Pancreas (tissue), 10 donors: ENCODE data around the gene ATP12A. TPM values are rescaled to one million over a fixed set of nuclear protein-coding genes. Genes with fewer than 3 reads are reported as not detected.
"Not testable (repeated sequence)": the region's sequence is repeated elsewhere in the genome, so short reads cannot be mapped to it uniquely, and the experiment has no call there.

Experiments used
- ATAC-seq, 4 donors: fragments of 200-7000 bp; cut with Tn5 transposase; one replicate each; pipeline versions ENCODE4 v1.8.0 to v1.9.1; 2020; ENCODE audit warnings: mild to moderate bottlenecking in 4 of 4, moderate library complexity in 4 of 4
- DNase-seq, 6 donors: peaks; one replicate each; pipeline ENCODE4 v3.0.0-alpha.2; 2020
- FAIRE-seq: peaks from 2 replicates; lab custom pipeline; 2012; peaks lifted over from hg19 to GRCh38; lab: Jason Lieb, UNC
- H3K27ac ChIP-seq, 4 donors: fragments of 200-600 bp; sonication (generic); 1 replicate in 3 of 4; 2 replicates in 1 of 4; pipeline versions ENCODE4 v1.5.0 to v1.8.0; 2020
- H3K27me3 ChIP-seq, 4 donors: fragments of 200-600 bp; one replicate each; pipeline ENCODE4 v1.8.0; 2021
- H3K36me3 ChIP-seq, 3 donors: fragments of 200-600 bp; sonication (generic) in 1 of 3; one replicate each; pipeline versions ENCODE4 v1.5.0 to v1.8.0; 2020 to 2021
- H3K4me1 ChIP-seq, 3 donors: fragments of 200-600 bp; one replicate each; pipeline ENCODE4 v1.8.0; 2021
- H3K4me3 ChIP-seq, 4 donors: fragments of 200-600 bp; sonication (generic) in 2 of 4; one replicate each; pipeline versions ENCODE4 v1.5.0 to v1.8.0; 2020 to 2021
- H3K9me3 ChIP-seq, 4 donors: fragments of 200-600 bp; one replicate each; pipeline ENCODE4 v1.8.0; 2021
- CTCF ChIP-seq, 4 donors: fragments of 200-600 bp; sonication (generic) in 3 of 4; IDR thresholded peaks; one replicate each; pipeline versions ENCODE4 v1.5.0 to v1.8.0; 2021; ENCODE audit warnings: antibody characterized with exemption in 4 of 4
- WGBS, 2 donors: extraction: QIAGEN DNeasy Blood & Tissue Kit; methylation state at CpG; one replicate each; pipeline ENCODE4 v1.1.7; 2013; 5-methylcytosine and 5-hydroxymethylcytosine counted together
- intact Hi-C, 3 donors: fragments of 100-400 bp; cut with DNase I; formaldehyde crosslinking; loops; one replicate each; pipeline versions ENCODE4 v1.11.1 to v1.14.2; 2022
- polyA plus RNA-seq, 2 donors: library from polyadenylated mRNA; stranded (reverse); fragments of 200-250 nt; gene quantifications; one replicate each; pipeline ENCODE4 v1.2.3, GENCODE V29; 2013
- total RNA-seq, 6 donors: library from RNA; stranded (reverse); fragmentation: NEBNext Ultra II Directional in 4 of 6; extraction: Animal tissue kit (Norgen Biotek cat#: 25700) in 4 of 6; gene quantifications; one replicate each; pipeline versions ENCODE4 v1.2.1 to v1.2.4, GENCODE V29; 2021 to 2023
- donor health status: healthy with polysubstance abuse.
- donor health status: DM: no; HTN: no; CAD: no; lungs with moderate emphysema.
- donor health status: DM: no; HTN: no; CAD: no.
- donor health status: control.
- donor health status: control.
- donor health status: Bipolar disorder and iron deficiency.
- donor health status: DM: yes; HTN: yes; CAD: no.
- donor health status: DM: no; HTN: no; CAD: no.
- donor health status: DM: no; HTN: no; CAD: no.
- donor health status: DM: yes; HTN: yes; CAD: no.

Gene ATP12A
- total and polyA plus RNA-seq, 8 donors = 0.05 to 0.06 TPM; not detected in 6

- Histone ChIP-seq H3K27me3 (no peaks in the 10 kb centered on the region), H3K4me1 (no peaks in the 10 kb centered on the region), H3K4me3 (no peak overlapping the region), H3K36me3 (no peaks in the 10 kb centered on the region), H3K27ac (no peak overlapping the region), H3K9me3 (no peaks in the 10 kb centered on the region)
- no peak for TF ChIP-seq CTCF (IDR thresholded peaks at IDR 0.05)
- WGBS, 2 donors = 63 to 77% methylated on average over 5 of the region's 5 CpGs
- ATAC-seq = no peak
- no peak for FAIRE-seq
- intact Hi-C loops = no loop called here
- no peak for DNase-seq
These were observed 45.2 kb downstream of the ATP12A start for GRCh38 chr13:24725379-24725778.

GRCh38 chr13:24727731-24728601 is 47.8 kb downstream of the ATP12A start:
- no peak overlapping the region for H3K4me3 ChIP-seq
- no peak overlapping the region for H3K27ac ChIP-seq
- ATAC-seq = peak; percentile 90 to 100 (median 96)
- 53 to 60% methylated on average over 24 of the region's 24 CpGs for WGBS, 2 donors
- peak; percentile 49 to 62 (median 56) for TF ChIP-seq CTCF (IDR thresholded peaks at IDR 0.05)
- no peaks in the 10 kb centered on the region for H3K36me3 ChIP-seq
- H3K4me1 ChIP-seq = no peaks in the 10 kb centered on the region
- peak in 4 of 6 donors; percentile 55 to 65 (median 60) for DNase-seq
- FAIRE-seq = no peak
- no peaks in the 10 kb centered on the region for H3K9me3 ChIP-seq
- intact Hi-C loops = no loop called here
- no peaks in the 10 kb centered on the region for H3K27me3 ChIP-seq

- H3K4me1 ChIP-seq, FAIRE-seq, H3K27me3 ChIP-seq, ATAC-seq, H3K4me3 ChIP-seq, H3K36me3 ChIP-seq, DNase-seq, H3K27ac ChIP-seq, intact Hi-C loops, H3K9me3 ChIP-seq: not testable (repeated sequence)
- 93 to 99% methylated on average over 4 of the region's 4 CpGs for WGBS, 2 donors
These were observed 50.8 kb downstream of the ATP12A start for GRCh38 chr13:24730873-24731567.

- no peaks in the 10 kb centered on the region for H3K4me1 ChIP-seq
- no peak for FAIRE-seq
- TF ChIP-seq CTCF (IDR thresholded peaks at IDR 0.05) = no peak
- H3K9me3 ChIP-seq = no peaks in the 10 kb centered on the region
- H3K4me3 ChIP-seq = no peak overlapping the region
- 62 to 73% methylated on average over 4 of the region's 4 CpGs for WGBS, 2 donors
- no peak for DNase-seq
- intact Hi-C loops = no loop called here
- no peaks in the 10 kb centered on the region for H3K27me3 ChIP-seq
- no peak overlapping the region for H3K27ac ChIP-seq
- no peaks in the 10 kb centered on the region for H3K36me3 ChIP-seq
- no peak for ATAC-seq
These were observed 54.7 kb downstream of the ATP12A start for GRCh38 chr13:24734950-24735349.

- FAIRE-seq (no peak), ATAC-seq (no peak), DNase-seq (no peak)
- intact Hi-C loops = no loop called here
- Histone ChIP-seq H3K4me1 (no peaks in the 10 kb centered on the region), H3K27me3 (no peaks in the 10 kb centered on the region), H3K27ac (no peak overlapping the region), H3K9me3 (no peaks in the 10 kb centered on the region), H3K4me3 (no peak overlapping the region), H3K36me3 (no peaks in the 10 kb centered on the region)
- WGBS, 2 donors = 71% methylated on average over 6 of the region's 6 CpGs
- no peak for TF ChIP-seq CTCF (IDR thresholded peaks at IDR 0.05)
These were observed 56.8 kb downstream of the ATP12A start for GRCh38 chr13:24737042-24737441.
